Activated B cell treated with CpG ODN at 0.5 μM for 24 hours (primary cell): ENCODE measurements around the gene PPP1R12A. TPM values are rescaled to one million over a fixed set of nuclear protein-coding genes. Genes with fewer than 3 reads are reported as not detected.
A peak's percentile ranks its signal among the peaks of the same experiment; 100 is the strongest.

Source experiments
- ATAC-seq: fragments of 200-7000 bp; cut with Tn5 transposase; one replicate; pipeline ENCODE4 v1.10.0; 2021; ENCODE audit warnings: low read depth, mild to moderate bottlenecking, moderate library complexity
- CTCF ChIA-PET: fragments of 350-600 bp; sonication (Branson Sonifier 250); formaldehyde crosslinking; loops from one replicate; lab custom pipeline; 2021; ENCODE audit warnings: antibody characterized with exemption; lab: Charles Lee
- POLR2A ChIA-PET: fragments of 350-600 bp; sonication (Branson Sonifier 250); formaldehyde crosslinking; loops from one replicate; lab custom pipeline; 2021; ENCODE audit warnings: antibody characterized with exemption; lab: Charles Lee
- DNase-seq: peaks from one replicate; pipeline ENCODE4 v3.0.0; 2022
- H3K27ac Mint-ChIP-seq: one replicate; pipeline ENCODE4 v1.8.0; 2020; ENCODE audit warnings: mixed read lengths
- H3K27me3 Mint-ChIP-seq: one replicate; pipeline ENCODE4 v1.8.0; 2021; ENCODE audit warnings: mixed read lengths
- H3K36me3 Mint-ChIP-seq: one replicate; pipeline ENCODE4 v1.8.0; 2021; ENCODE audit warnings: low read depth, mixed read lengths
- H3K4me1 Mint-ChIP-seq: one replicate; pipeline ENCODE4 v1.8.0; 2021; ENCODE audit warnings: mixed read lengths
- H3K4me3 Mint-ChIP-seq: one replicate; pipeline ENCODE4 v1.8.0; 2020; ENCODE audit warnings: mild to moderate bottlenecking, mixed read lengths
- H3K9me3 Mint-ChIP-seq: one replicate; pipeline ENCODE4 v1.8.0; 2020; ENCODE audit warnings: mixed read lengths
- CTCF ChIP-seq: fragments of 200-600 bp; IDR thresholded peaks from one replicate; pipeline ENCODE4 v1.8.0; 2022; ENCODE audit warnings: antibody characterized with exemption, mild to moderate bottlenecking
- intact Hi-C: fragments of 100-400 bp; cut with micrococcal nuclease; formaldehyde crosslinking; loops from one replicate; pipeline ENCODE4 v1.15.1; 2024
- total RNA-seq: library from RNA; stranded (reverse); gene quantifications from 2 replicates; pipeline ENCODE4 v1.2.3, GENCODE V29; 2022

PPP1R12A gene
- total RNA-seq, 1 donor from 2014 or later = 90.4 TPM

- intact Hi-C loops = loop anchor here (1.0 kb wide), 1 partner anchor 9 kb away; no protein-coding TSS in a partner anchor
- no peak for ATAC-seq
- Mint-ChIP-seq H3K27me3 (no peaks in the 10 kb centered on the region), H3K4me3 (no peak overlapping the region), H3K27ac (peak overlapping the region; percentile 2), H3K4me1 (peaks cover 7% of the 10 kb centered on the region), H3K36me3 (peaks cover 69% of the 10 kb centered on the region), H3K9me3 (peaks cover 20% of the 10 kb centered on the region)
- POLR2A ChIA-PET = no interaction called here
- TF ChIP-seq CTCF = no peak
- no peak for DNase-seq
- CTCF ChIA-PET = no interaction called here
Measured at GRCh38 chr12:79841248-79841877, 93.5 kb downstream of the PPP1R12A start.

- peaks cover 20% of the 10 kb centered on the region for H3K9me3 Mint-ChIP-seq
- POLR2A ChIA-PET = no interaction called here
- TF ChIP-seq CTCF = no peak
- no peak overlapping the region for H3K4me3 Mint-ChIP-seq
- ATAC-seq = no peak
- peaks cover 70% of the 10 kb centered on the region for H3K36me3 Mint-ChIP-seq
- intact Hi-C loops = no loop called here
- no peak for DNase-seq
- no peak overlapping the region for H3K27ac Mint-ChIP-seq
- CTCF ChIA-PET = no interaction called here
- peaks cover 14% of the 10 kb centered on the region for H3K4me1 Mint-ChIP-seq
- no peaks in the 10 kb centered on the region for H3K27me3 Mint-ChIP-seq
Measured at GRCh38 chr12:79838359-79838758, 96.5 kb downstream of the PPP1R12A start.

GRCh38 chr12:79837575-79837974 lies 97.3 kb downstream of the PPP1R12A start:
- no peak for TF ChIP-seq CTCF
- ATAC-seq (no peak), DNase-seq (no peak)
- ChIA-PET CTCF (no interaction called here), POLR2A (no interaction called here)
- Mint-ChIP-seq H3K4me3 (no peak overlapping the region), H3K4me1 (peaks cover 11% of the 10 kb centered on the region), H3K27ac (no peak overlapping the region), H3K36me3 (peaks cover 68% of the 10 kb centered on the region), H3K9me3 (peaks cover 20% of the 10 kb centered on the region), H3K27me3 (no peaks in the 10 kb centered on the region)
- intact Hi-C loops = no loop called here

- DNase-seq = no peak
- ChIA-PET CTCF (no interaction called here), POLR2A (no interaction called here)
- no peak overlapping the region for H3K27ac Mint-ChIP-seq
- H3K4me3 Mint-ChIP-seq = no peak overlapping the region
- ATAC-seq = no peak
- peaks cover 68% of the 10 kb centered on the region for H3K36me3 Mint-ChIP-seq
- H3K4me1 Mint-ChIP-seq = peaks cover 7% of the 10 kb centered on the region
- no peak for TF ChIP-seq CTCF
- peaks cover 17% of the 10 kb centered on the region for H3K9me3 Mint-ChIP-seq
- intact Hi-C loops = no loop called here
- H3K27me3 Mint-ChIP-seq = no peaks in the 10 kb centered on the region
Measured at GRCh38 chr12:79835377-79835843, 99.5 kb downstream of the PPP1R12A start.

GRCh38 chr12:79834712-79835376 lies 100.1 kb downstream of the PPP1R12A start:
- no peak overlapping the region for H3K27ac Mint-ChIP-seq

More at GRCh38 chr12:79834712-79835376, 100.1 kb downstream of the PPP1R12A start:
- no peak for DNase-seq
- intact Hi-C loops = no loop called here
- Mint-ChIP-seq H3K27me3 (no peaks in the 10 kb centered on the region), H3K4me3 (no peak overlapping the region), H3K9me3 (peaks cover 12% of the 10 kb centered on the region), H3K4me1 (peaks cover 7% of the 10 kb centered on the region), H3K36me3 (peaks cover 64% of the 10 kb centered on the region)
- CTCF ChIA-PET = no interaction called here
- no peak for ATAC-seq
- no peak for TF ChIP-seq CTCF
- POLR2A ChIA-PET = no interaction called here
